ENCODE measurements around the gene GJC1.
"Not testable (repeated sequence)": the region's sequence is repeated elsewhere in the genome, so short reads cannot be mapped to it uniquely, and the experiment has no call there.

GJC1 gene

DNA sequence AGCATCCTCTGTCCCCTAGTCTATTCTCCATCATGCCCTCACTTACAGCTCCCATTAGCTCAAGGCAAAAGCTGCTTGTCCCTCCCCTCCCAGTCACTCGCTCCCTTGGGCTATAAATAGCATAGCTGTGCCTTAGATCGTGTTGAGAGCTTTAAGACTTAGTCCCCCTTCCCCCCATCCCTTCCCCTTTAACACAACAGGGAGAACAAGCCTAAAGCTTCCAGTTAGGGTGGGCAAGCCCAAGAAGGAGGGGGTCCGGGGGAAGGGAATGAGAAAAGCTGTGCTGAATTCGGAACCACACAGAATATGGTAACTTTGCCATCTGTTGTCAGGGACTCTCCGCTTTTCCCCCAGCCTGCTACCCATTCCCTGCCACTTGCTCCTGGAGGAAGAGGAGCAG, 12.7 kb upstream of the GJC1 start:
- DNase-seq, result peak; percentile 50

DNA sequence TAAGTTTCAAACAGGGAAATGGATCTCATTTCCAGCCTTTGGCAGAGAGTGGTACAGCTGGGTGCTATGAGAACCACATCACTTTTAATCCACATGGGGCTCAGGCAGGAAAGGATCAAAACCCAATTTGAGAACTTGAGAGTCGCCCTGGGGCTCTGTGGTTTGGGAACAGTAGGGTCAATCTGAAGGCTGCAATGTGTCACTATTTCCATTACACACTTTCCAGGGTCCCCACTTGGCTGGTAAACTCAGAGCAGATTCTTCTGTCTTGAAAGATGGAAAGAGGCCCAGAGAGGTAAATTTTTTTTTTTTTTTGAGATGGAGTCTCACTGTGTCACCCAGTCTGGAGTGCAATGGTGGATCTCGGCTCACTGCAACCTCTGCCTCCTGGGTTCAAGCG, 10.8 kb upstream of the GJC1 start:
- no peak for DNase-seq

GRCh38 chr17:44840274-44840673, 10.2 kb upstream of the GJC1 start:
- no peak for DNase-seq

GRCh38 chr17:44837196-44837595, 7.1 kb upstream of the GJC1 start:
- no peak for DNase-seq

DNA sequence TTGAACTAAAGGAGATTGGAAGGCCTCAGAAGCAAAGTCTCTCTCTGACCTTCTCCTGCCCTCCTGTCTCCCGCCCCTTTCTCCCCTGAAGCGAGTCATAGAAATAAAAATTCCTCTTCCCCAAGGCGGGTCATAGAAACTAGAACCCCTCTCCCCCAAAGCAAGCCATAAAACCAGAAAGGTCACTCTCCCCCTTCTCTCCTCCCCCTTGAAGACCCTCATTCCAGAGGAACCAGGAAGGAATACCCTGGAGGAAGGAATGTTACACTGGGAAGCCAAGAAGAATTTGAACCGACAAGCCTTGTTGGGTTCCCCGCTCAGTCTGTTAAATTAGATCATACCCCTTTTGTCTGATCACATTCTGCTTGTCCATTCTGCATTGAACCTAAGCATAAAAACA, 2.7 kb upstream of the GJC1 start:
- no peak for DNase-seq

DNA sequence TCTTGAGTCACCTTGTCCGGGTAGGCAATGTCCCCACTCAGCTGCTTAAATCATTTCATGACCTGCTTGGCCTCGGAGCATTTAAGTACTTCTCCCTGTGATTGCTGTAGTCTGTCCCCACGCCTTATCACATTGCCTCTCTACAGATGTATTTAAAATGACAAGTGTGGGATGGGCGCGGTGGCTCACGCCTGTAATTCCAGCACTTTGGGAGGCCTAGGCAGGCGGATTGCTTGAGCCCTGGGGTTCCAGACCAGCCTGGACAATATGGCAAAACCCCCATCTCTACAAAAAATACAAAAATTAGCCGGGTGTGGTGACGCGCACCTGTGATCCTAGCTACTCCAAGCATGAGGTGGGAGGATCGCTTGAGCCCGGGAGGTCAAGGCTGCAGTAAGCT, 1.3 kb upstream of the GJC1 start:
- DNase-seq, result no peak

DNA sequence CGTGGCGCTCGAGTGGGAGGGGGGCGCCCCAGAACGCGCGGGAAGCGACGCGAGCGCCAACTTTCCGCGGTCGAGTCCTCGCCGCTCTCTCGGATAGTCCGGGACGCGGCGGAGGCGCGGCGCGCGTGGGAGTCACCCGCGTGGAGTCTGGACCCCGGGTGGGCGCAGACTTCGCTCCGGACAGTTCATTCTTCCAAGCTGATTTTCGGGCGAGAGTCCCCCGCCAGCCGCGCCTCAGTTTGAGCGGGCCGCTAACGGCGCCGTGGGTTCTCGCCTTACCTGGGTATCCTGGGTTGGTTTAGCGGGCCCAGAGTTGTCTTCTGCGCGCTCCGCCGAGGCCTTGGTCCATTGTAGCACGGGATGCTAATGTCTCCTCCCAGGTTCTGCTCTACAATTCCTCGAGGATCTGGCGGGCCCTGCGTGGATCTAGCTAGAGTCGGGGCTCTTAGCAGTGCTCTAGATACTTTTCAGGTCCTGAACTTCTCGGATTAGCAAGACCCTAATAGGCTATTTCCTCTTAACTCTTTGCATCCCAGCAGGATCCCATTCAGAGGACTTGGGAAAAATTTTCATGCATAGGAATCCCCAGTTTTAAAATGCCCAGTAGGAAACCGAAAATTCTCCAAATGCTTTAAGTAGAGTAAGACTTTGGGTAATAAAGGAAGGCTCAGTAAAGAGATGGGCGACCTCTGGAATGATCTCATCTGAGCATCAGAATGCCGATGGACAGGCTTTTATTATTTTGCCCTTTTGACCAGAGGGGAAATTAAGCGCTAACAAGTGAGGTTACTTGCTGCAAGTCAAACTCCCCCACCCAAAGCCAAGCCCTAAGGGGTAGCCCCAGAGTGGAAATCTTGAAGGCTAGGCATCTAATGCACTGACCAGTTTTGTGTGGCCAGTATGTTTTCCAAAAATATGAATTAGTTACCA, 537 bp upstream of the GJC1 start:
- peak; percentile 63 for DNase-seq

GRCh38 chr17:44828919-44829522, 1.1 kb downstream of the GJC1 start:
- DNase-seq, result no peak

DNA sequence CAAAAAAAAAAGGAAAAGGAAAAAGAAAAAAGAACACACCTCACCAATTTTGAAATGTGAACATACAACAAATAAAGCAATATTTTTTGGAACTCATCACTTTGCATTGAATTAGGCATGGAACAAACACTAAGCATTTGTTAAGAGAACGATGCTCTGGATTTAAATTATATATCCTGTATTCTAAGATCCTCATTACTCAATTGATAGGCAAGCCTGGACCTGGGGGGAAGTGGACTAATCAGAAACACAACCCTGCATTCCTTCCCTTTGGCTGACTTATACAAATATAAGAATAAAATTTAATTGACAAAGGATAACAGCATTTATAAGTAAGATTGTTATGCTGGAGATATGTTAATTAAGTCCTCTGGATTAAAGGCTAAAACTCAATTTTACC, 2.2 kb downstream of the GJC1 start:
- no peak for DNase-seq

DNA sequence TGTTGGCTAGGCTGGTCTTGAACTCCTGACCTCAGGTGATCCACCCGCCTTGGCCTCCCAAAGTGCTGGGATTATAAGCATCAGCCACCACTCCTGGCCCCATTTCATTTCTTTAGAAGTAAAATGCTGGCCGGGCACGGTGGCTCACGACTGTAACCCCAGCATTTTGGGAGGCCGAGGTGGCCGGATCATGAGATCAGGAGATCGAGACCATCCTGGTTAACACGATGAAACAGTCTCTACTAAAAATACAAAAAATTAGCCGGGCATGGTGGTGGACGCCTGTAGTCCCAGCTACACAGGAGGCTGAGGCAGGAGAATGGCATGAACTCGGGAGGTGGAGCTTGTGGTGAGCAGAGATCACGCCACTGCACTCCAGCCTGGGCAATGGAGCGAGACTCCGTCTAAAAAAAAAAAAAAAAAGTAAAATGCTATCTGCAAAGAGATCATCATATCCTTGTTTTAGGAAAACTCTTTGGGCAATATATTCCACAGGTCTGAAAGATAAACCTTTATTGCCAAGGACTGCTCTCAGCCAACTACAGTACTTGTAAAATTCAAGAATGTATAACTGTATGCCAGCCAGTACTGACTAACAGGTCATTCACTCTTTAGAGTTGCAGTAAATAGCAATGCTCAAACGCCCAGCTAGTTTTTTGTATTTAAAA, 3.8 kb downstream of the GJC1 start:
- DNase-seq, result no peak

GRCh38 chr17:44825236-44825635, 4.9 kb downstream of the GJC1 start:
- not testable (repeated sequence) for DNase-seq

- peak; percentile 84 for DNase-seq
Measured at GRCh38 chr17:44820631-44821212, 9.4 kb downstream of the GJC1 start.

- DNase-seq, result not testable (repeated sequence)
Measured at GRCh38 chr17:44818508-44818907, 11.6 kb downstream of the GJC1 start.

DNA sequence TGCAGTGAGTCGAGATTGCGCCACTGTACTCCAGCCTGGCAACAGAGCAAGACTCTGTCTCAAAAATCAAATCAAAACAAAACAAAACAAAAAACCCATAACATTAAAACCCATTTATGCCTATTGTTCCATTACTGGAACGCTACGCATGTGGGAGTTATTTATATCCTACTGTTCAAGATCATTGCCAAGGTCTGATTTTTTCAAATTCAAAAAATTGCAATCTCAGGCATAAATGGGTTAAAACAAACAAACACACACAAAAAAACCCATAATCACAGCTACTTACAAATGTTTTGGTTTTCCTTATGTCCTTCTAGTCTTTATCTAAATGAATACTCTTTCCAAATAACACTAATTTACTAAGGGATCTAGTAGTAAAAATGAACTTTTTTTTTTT, 17.8 kb downstream of the GJC1 start:
- peak; percentile 48 for DNase-seq

DNA sequence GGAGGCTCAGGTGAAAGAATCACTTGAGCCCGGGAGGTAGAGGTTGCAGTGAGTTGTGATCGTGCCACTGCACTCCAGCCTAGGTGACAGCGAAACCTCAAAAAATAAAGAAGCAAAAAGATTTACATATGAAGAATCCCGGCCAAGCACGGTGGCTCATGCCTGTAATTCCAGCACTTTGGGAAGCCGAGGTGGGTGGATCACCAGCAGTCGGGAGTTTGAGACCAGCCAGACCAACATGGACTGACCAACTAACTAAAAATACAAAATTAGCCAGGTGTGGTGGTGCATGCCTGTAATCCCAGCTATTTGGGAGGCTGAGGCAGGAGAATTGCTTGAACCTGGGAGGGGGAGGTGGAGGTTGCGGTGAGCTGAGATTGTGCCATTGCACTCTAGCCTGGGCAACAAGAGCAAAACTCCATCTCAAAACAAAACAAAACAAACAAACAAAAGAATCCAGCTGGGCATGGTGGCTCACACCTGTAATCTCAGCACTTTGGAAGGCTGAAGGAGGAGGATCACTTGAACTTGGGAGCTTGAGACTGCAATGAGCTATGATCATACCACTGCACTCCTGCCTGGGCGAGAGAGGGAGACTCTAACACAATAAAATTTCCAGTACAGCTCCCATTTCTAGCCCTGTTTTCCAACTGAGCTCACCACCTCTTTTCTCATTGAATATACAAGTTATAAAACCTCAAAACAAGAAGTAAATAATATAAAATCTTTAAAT, 21.3 kb downstream of the GJC1 start:
- DNase-seq, result not testable (repeated sequence)

DNA sequence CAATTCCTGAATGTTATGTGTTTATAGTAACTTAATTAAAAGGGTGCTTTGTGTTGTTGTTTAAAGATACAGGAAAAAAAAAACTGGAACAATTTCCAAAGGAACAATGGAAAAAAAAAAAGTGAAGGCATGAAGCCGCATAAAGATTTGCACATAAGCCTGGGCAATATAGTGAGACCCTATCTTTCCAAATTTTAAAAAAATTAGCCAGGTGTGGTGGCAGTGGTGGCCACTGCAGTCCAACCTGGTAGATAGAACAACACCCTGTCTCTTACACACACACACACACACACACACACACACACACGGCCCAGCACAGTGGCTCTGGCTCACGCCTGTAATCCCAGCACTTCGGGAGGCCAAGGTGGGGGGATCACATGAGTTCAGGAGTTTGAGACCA, 21.9 kb downstream of the GJC1 start:
- DNase-seq, result no peak

GRCh38 chr17:44807817-44808155, 22.3 kb downstream of the GJC1 start:
- no peak for DNase-seq

- DNase-seq, result no peak
Measured at GRCh38 chr17:44807093-44807816, 22.8 kb downstream of the GJC1 start.

GRCh38 chr17:44804302-44805089, 25.6 kb downstream of the GJC1 start:
- DNase-seq, result no peak

GRCh38 chr17:44801880-44802279, 28.2 kb downstream of the GJC1 start:
- DNase-seq, result peak; percentile 81

- DNase-seq, result no peak
Measured at GRCh38 chr17:44798356-44798755, 31.7 kb downstream of the GJC1 start.

Measured in NCI-H2227 treated with DMSO at 0.1 percent for 48 hours (cell line).